GM21717 (cell line): ENCODE data around the gene TRAPPC10.
"Not testable (repeated sequence)": the region's sequence is repeated elsewhere in the genome, so short reads cannot be mapped to it uniquely, and the experiment has no call there.

Source experiments
- ATAC-seq: cut with Tn5 transposase; IDR thresholded peaks from one replicate; pipeline ENCODE4 v1.9.1; 2021; ENCODE audit warnings: mild to moderate bottlenecking, moderate library complexity; ENCODE audit not compliant: unreplicated experiment

The TRAPPC10 gene

GRCh38 chr21:44084496-44085241 lies 72.6 kb downstream of the TRAPPC10 start:
- ATAC-seq, result no peak

- no peak for ATAC-seq
Measured at GRCh38 chr21:44085491-44086321, 73.6 kb downstream of the TRAPPC10 start.

DNA sequence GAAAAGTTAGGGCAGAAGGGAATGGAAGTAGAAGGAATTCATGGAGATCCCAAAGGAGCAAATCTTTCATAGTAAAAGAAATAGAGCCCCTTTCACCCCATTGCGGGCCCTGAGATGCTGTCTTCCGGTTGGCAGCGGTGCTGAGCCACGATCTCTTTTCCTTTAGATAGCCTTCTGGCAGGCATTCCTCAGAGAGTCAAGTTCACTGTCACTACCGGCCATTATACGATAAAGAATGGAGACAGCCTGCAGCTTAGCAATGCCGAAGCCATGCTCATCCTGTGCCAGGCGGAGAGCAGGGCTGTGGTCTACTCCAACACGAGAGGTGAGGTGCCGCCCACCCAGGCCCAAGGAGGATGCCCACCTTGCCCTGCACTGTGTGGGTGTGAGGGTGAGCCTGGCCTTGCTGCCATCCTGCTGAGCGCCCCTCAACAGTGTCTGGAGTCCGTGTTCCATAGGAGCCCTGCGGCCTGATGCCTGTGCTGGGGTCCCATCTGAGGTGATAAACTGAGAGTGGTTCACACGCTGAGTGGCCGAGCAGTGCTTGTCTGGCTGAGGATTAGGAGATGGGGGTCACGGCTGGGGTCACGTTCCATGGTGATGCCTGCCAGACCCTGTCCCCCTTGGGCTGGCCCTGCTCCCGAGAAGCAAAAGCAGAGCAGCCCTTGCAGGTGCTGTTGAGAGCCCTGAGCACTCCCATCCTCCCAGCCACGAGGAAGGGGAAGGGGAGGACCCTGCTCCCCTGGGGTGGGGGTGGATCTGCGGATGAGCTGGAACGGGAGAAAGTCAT lies 74.7 kb downstream of the TRAPPC10 start:
- no peak for ATAC-seq

GRCh38 chr21:44087426-44088400 lies 75.6 kb downstream of the TRAPPC10 start:
- no peak for ATAC-seq

- no peak for ATAC-seq
Measured at GRCh38 chr21:44088401-44088780, 76.3 kb downstream of the TRAPPC10 start.

DNA sequence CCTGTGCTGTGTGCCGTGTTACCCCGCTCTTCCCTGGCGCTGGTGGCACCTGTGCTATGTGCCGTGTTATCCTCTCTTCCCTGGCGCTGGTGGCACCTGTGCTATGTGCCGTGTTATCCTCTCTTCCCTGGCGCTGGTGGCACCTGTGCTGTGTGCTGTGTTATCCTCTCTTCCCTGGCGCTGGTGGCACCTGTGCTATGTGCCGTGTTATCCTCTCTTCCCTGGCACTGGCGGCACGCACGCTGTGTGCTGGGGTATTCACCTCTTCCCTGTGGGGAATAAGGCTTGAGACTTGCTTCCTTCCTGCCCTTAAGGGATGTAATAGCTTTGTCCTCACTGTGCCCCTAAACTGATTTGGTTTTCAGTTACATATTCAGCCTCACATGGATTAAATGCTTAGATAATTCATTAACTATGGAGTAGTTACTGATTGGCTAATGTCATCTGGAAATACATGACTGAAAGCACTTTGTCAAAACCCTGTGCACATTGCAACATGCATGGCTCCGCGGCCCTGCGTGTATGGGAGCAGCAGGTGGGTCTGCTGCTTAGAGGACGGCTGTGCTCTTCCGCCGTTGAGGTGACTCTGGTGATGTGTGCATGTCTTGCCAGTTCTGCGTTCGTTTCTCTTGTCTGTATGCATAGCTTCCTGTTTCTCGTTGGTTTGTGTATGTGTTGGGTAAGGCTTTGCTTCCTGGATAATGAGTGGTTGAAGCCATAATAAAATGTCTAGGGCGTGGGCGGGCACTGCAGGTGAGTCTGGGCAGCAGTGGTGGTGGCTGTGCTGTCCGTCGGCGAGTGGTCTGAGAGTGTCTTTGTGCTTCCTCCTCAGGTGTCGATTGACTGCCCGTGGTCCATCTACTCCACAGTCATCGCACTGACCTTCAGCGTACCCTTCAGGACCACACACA lies 77.1 kb downstream of the TRAPPC10 start:
- ATAC-seq, result no peak

- ATAC-seq, result no peak
Measured at GRCh38 chr21:44090325-44090724, 78.2 kb downstream of the TRAPPC10 start.

- no peak for ATAC-seq
Measured at GRCh38 chr21:44092211-44092610, 80.1 kb downstream of the TRAPPC10 start.

DNA sequence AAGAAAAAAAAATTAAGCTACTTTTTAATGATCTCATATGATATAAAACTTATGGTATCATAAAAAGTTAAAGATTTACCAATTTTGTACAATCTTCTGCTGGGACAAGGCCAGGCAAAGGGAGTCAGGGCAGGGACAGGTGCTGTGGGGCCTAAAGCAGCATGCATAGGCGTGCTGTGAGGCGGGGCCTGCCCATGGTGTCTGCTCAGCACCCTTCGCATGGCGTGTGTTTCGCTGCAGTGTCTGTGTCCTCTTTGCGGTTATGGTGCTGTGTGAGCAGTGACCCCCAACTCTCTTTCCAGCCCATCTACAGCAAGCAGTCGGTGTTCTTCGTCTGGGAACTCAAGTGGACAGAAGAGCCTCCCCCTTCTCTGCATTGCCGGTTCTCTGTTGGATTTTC lies 81.7 kb downstream of the TRAPPC10 start:
- ATAC-seq, result no peak

GRCh38 chr21:44094832-44095231 lies 82.7 kb downstream of the TRAPPC10 start:
- no peak for ATAC-seq

DNA sequence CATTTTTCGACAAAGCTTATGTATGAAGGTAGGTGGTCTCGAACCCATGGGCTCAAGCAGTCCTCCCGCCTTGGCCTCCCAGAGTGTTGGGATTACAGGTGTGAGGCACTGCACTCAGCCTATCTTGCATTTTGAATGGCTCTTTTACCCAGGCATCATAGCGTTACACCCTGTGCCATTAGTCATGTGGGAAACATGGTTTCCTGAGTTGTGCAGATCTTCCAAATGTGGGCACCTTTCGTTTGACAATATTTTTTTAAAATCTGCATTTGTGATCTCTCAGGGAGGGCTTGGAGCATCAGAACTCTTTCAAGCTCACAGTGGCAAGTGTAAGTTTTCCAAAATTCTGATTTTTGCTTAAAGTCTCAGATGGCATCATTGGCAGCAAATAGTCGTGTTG lies 86.4 kb downstream of the TRAPPC10 start:
- not testable (repeated sequence) for ATAC-seq

- ATAC-seq, result not testable (repeated sequence)
Measured at GRCh38 chr21:44098964-44099363, 86.9 kb downstream of the TRAPPC10 start.

- ATAC-seq, result not testable (repeated sequence)
Measured at GRCh38 chr21:44107026-44107501, 95.0 kb downstream of the TRAPPC10 start, which contains the start of gene PWP2. TSS of gene PWP2 (plus strand) at chr21:44107399. CDS start at chr21:44107417, 18 bp downstream.

- not testable (repeated sequence) for ATAC-seq
Measured at GRCh38 chr21:44107589-44107988, 95.5 kb downstream of the TRAPPC10 start.

DNA sequence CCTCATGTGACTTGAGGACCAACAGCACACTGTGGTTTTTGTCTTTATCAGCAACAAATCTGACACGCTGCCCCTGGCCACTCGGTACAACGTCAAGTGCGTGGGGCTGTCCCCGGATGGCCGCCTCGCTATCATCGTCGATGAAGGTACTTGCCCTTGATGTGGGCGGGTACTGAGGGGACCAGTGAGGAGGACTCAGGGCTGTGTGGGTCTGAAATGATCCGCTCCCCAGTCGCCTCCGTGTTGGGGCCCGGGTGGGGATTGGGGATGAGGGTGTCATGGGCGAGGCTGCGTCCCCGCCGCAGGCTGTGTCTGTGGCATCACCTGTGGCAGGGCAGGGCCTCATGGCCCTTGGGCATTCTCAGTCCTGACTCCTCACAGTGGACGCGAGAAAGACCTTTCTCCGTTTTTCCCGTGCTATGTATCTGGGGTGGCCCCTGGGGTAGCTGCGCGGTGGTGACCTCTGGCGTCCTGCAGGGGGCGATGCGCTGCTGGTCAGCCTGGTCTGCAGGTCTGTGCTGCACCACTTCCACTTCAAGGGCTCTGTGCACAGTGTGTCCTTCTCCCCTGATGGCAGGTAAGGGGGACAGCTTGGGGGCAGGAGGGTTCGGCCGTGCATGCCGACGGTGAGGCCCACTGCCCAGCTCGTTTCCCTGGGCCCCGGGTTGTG lies 101.7 kb downstream of the TRAPPC10 start:
- ATAC-seq, result not testable (repeated sequence)

GRCh38 chr21:44122131-44122530 lies 110.0 kb downstream of the TRAPPC10 start:
- not testable (repeated sequence) for ATAC-seq

GRCh38 chr21:44127827-44128226 lies 115.7 kb downstream of the TRAPPC10 start:
- not testable (repeated sequence) for ATAC-seq

GRCh38 chr21:44133715-44134057 lies 121.6 kb downstream of the TRAPPC10 start:
- ATAC-seq, result not testable (repeated sequence)
